ENCODE results near the gene UBE2V1. TPM values are rescaled to one million over a fixed set of nuclear protein-coding genes. Genes with fewer than 3 reads are reported as not detected.

Gene UBE2V1
- polyA plus RNA-seq, 3 donors = 62.2 to 95.5 (median 71.1) TPM

- peak overlapping the region; percentile 84 for H3K4me2 ChIP-seq (replicated peaks; ENCODE audit: extremely low read depth, low read length, poor library complexity, severe bottlenecking)
- no peaks in the 10 kb centered on the region for H3K36me3 ChIP-seq (replicated peaks in 1 of 2; ENCODE audit: control insufficient read depth in 1 of 2, insufficient read depth in 2 of 2, low read length in 2 of 2)
- Mint-ChIP-seq H3K27ac (peak overlapping the region; percentile 71 to 96 (median 92)), H3K4me1 (peaks cover 52% of the 10 kb centered on the region), H3K4me3 (peak overlapping the region; percentile 74 to 89), H3K27me3 (ENCODE audit: low read depth in 3 of 3) (peaks cover 0 to 4% (median 2%) of the 10 kb centered on the region in 3 donors), H3K9me3 (no peaks in the 10 kb centered on the region), H3K36me3 (peaks cover 0 to 3% of the 10 kb centered on the region in 2 donors)
- peak overlapping the region; percentile 39 for H3K9ac ChIP-seq (ENCODE audit: insufficient read depth, low read length, poor library complexity, severe bottlenecking)
- peak overlapping the region in 1 of 2 donors; percentile 78 for H3K27ac ChIP-seq (ENCODE audit: low read depth in 1 of 2, low read length in 2 of 2)
- peaks cover 42% of the 10 kb centered on the region for H3K79me2 ChIP-seq (ENCODE audit: insufficient read depth, low read length)
- no peak for TF ChIP-seq CTCF (IDR thresholded peaks at IDR 0.05)
- H3K4me3 ChIP-seq (replicated peaks in 1 of 3; ENCODE audit: low read depth in 2 of 3, low read length in 3 of 3) = peak overlapping the region; percentile 49 to 82 (median 75)
- H3K4me1 ChIP-seq (ENCODE audit: control insufficient read depth in 1 of 2, insufficient read depth in 2 of 2, low read length in 2 of 2) = peaks cover 37 to 53% of the 10 kb centered on the region in 2 donors
- no peaks in the 10 kb centered on the region for H3K9me3 ChIP-seq (replicated peaks in 1 of 2; ENCODE audit: control insufficient read depth in 1 of 2, insufficient read depth in 1 of 2, low read length in 2 of 2)
- H2AFZ ChIP-seq (ENCODE audit: insufficient read depth, low read depth, low read length, poor library complexity, severe bottlenecking) = peak overlapping the region; percentile 77
- H3K27me3 ChIP-seq (ENCODE audit: control insufficient read depth in 2 of 2, insufficient read depth in 2 of 2, low read length in 2 of 2) = no peaks in the 10 kb centered on the region
- WGBS (ENCODE audit: insufficient coverage) = under 1% methylated on average over 19 of the region's 24 CpGs
- intact Hi-C loops (cut with micrococcal nuclease) = loop anchor here (10.0 kb wide), 3 partner anchors 169 to 359 kb away; no protein-coding TSS in a partner anchor
- peak; percentile 87 to 96 (median 90) for DNase-seq
- peaks cover 19% of the 10 kb centered on the region for H4K20me1 ChIP-seq (ENCODE audit: insufficient read depth, low read length)
Measured at GRCh38 chr20:50115591-50116367, 2.8 kb upstream of the UBE2V1 start.

- Histone ChIP-seq H3K4me3 (replicated peaks in 1 of 3; ENCODE audit: low read depth in 2 of 3, low read length in 3 of 3) (peak overlapping the region; percentile 49 to 82 (median 75)), H3K27me3 (ENCODE audit: control insufficient read depth in 2 of 2, insufficient read depth in 2 of 2, low read length in 2 of 2) (no peaks in the 10 kb centered on the region), H3K79me2 (ENCODE audit: insufficient read depth, low read length) (peaks cover 49% of the 10 kb centered on the region), H3K9me3 (replicated peaks in 1 of 2; ENCODE audit: control insufficient read depth in 1 of 2, insufficient read depth in 1 of 2, low read length in 2 of 2) (no peaks in the 10 kb centered on the region), H3K4me1 (ENCODE audit: control insufficient read depth in 1 of 2, insufficient read depth in 2 of 2, low read length in 2 of 2) (peaks cover 44 to 60% of the 10 kb centered on the region in 2 donors), H3K36me3 (replicated peaks in 1 of 2; ENCODE audit: control insufficient read depth in 1 of 2, insufficient read depth in 2 of 2, low read length in 2 of 2) (no peaks in the 10 kb centered on the region), H4K20me1 (ENCODE audit: insufficient read depth, low read length) (peaks cover 26% of the 10 kb centered on the region), H2AFZ (ENCODE audit: insufficient read depth, low read depth, low read length, poor library complexity, severe bottlenecking) (peak overlapping the region; percentile 77), H3K27ac (ENCODE audit: low read depth in 1 of 2, low read length in 2 of 2) (peak overlapping the region in 1 of 2 donors; percentile 78), H3K9ac (ENCODE audit: insufficient read depth, low read length, poor library complexity, severe bottlenecking) (peak overlapping the region; percentile 39), H3K4me2 (replicated peaks; ENCODE audit: extremely low read depth, low read length, poor library complexity, severe bottlenecking) (peak overlapping the region; percentile 84)
- peaks cover 0 to 3% of the 10 kb centered on the region in 2 donors for H3K36me3 Mint-ChIP-seq
- peak overlapping the region in 5 of 7 donors; percentile 45 to 92 (median 71) for H3K27ac Mint-ChIP-seq
- peaks cover 59% of the 10 kb centered on the region for H3K4me1 Mint-ChIP-seq
- H3K9me3 Mint-ChIP-seq = no peaks in the 10 kb centered on the region
- no peak for DNase-seq
- 85% methylated on average over 4 of the region's 6 CpGs for WGBS (ENCODE audit: insufficient coverage)
- peaks cover 0 to 2% (median 2%) of the 10 kb centered on the region in 3 donors for H3K27me3 Mint-ChIP-seq (ENCODE audit: low read depth in 3 of 3)
- peak overlapping the region; percentile 74 to 89 for H3K4me3 Mint-ChIP-seq
- TF ChIP-seq CTCF (IDR thresholded peaks at IDR 0.05) = no peak
- intact Hi-C loops (cut with micrococcal nuclease) = loop anchor here (10.0 kb wide), 3 partner anchors 170 to 360 kb away; no protein-coding TSS in a partner anchor
Measured at GRCh38 chr20:50115041-50115512, 2.1 kb upstream of the UBE2V1 start.
